ENCODE results near the gene TOR1AIP2. TPM values are rescaled to one million over a fixed set of nuclear protein-coding genes. Genes with fewer than 3 reads are reported as not detected.

The TOR1AIP2 gene
- total RNA-seq, 1 donor: 92.3 TPM

DNA sequence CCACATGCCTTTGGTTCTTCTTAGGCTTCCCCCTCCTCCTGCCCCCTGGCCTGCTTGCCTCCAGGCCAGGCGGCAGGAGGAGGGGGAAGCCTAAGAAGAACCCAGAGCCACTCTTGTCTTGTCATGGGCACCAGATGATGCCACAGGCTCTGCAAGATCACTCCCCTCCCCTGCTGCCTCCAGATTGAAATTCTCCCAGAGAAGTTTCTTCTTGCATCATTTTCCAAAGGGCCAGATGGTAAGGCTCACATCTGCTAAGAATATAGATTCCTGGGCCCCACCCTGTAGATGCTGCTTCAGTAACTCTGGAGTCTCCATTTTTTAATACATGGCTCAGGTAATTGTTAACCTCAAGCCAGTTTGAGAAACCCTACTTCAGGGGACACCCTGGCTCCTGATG, 73.7 kb downstream of the TOR1AIP2 start:
- Histone ChIP-seq H3K79me2 (ENCODE audit: insufficient read depth, low read length) (no peaks in the 10 kb centered on the region), H2AFZ (ENCODE audit: low read length) (no peak overlapping the region), H3K4me1 (ENCODE audit: insufficient read depth, low read length) (peaks cover 14% of the 10 kb centered on the region), H3K4me2 (ENCODE audit: insufficient read depth, low read length) (no peak overlapping the region), H4K20me1 (ENCODE audit: insufficient read depth, low read length) (peaks cover 2% of the 10 kb centered on the region), H3K9me3 (ENCODE audit: low read depth, low read length) (no peaks in the 10 kb centered on the region), H3K4me3 (ENCODE audit: insufficient read depth, low read length) (no peak overlapping the region), H3K27ac (ENCODE audit: low read depth, low read length) (no peak overlapping the region), H3K36me3 (ENCODE audit: insufficient read depth, low read length) (no peaks in the 10 kb centered on the region), H3K27me3 (ENCODE audit: insufficient read depth, low read length) (peaks cover 48% of the 10 kb centered on the region)
- no peak for DNase-seq (ENCODE audit: insufficient read length, low spot score, missing footprints)
- TF ChIP-seq, protein P1, sequence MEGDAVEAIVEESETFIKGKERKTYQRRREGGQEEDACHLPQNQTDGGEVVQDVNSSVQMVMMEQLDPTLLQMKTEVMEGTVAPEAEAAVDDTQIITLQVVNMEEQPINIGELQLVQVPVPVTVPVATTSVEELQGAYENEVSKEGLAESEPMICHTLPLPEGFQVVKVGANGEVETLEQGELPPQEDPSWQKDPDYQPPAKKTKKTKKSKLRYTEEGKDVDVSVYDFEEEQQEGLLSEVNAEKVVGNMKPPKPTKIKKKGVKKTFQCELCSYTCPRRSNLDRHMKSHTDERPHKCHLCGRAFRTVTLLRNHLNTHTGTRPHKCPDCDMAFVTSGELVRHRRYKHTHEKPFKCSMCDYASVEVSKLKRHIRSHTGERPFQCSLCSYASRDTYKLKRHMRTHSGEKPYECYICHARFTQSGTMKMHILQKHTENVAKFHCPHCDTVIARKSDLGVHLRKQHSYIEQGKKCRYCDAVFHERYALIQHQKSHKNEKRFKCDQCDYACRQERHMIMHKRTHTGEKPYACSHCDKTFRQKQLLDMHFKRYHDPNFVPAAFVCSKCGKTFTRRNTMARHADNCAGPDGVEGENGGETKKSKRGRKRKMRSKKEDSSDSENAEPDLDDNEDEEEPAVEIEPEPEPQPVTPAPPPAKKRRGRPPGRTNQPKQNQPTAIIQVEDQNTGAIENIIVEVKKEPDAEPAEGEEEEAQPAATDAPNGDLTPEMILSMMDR (IDR thresholded peaks at IDR 0.05; ENCODE audit: extremely low read depth, low read depth, low read length): no peak

DNA sequence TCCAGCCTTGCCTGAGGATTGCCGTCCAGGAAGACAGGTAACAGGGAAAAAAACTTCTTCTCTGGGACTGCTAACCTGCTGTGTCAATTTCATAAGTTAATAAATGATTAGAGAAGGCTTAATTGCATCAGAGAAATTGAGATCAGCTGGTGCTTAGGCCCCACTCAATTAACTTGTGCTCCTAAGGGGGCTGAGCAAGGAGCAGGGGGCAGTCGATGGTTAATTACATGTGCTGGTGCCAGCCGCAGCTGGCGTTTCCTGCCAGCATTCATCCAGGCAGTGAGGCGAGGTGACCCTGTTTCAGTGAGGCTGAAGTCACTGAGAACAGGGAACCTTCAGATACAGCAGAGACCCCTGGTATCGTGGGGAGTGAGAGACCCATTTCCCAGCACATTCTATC, 74.5 kb downstream of the TOR1AIP2 start:
- Histone ChIP-seq H3K27ac (ENCODE audit: low read depth, low read length) (no peak overlapping the region), H3K9me3 (ENCODE audit: low read depth, low read length) (no peaks in the 10 kb centered on the region), H3K79me2 (ENCODE audit: insufficient read depth, low read length) (no peaks in the 10 kb centered on the region), H3K27me3 (ENCODE audit: insufficient read depth, low read length) (peaks cover 51% of the 10 kb centered on the region), H3K4me1 (ENCODE audit: insufficient read depth, low read length) (peaks cover 8% of the 10 kb centered on the region), H3K4me3 (ENCODE audit: insufficient read depth, low read length) (no peak overlapping the region), H2AFZ (ENCODE audit: low read length) (no peak overlapping the region), H3K4me2 (ENCODE audit: insufficient read depth, low read length) (no peak overlapping the region), H4K20me1 (ENCODE audit: insufficient read depth, low read length) (no peaks in the 10 kb centered on the region), H3K36me3 (ENCODE audit: insufficient read depth, low read length) (no peaks in the 10 kb centered on the region)
- TF ChIP-seq, protein P1 (IDR thresholded peaks at IDR 0.05; ENCODE audit: extremely low read depth, low read depth, low read length): no peak
- DNase-seq (ENCODE audit: insufficient read length, low spot score, missing footprints): no peak

GRCh38 chr1:179800481-179800880, 77.1 kb downstream of the TOR1AIP2 start:
- TF ChIP-seq, protein P1 (IDR thresholded peaks at IDR 0.05; ENCODE audit: extremely low read depth, low read depth, low read length): no peak
- Histone ChIP-seq H3K4me2 (ENCODE audit: insufficient read depth, low read length) (no peak overlapping the region), H3K79me2 (ENCODE audit: insufficient read depth, low read length) (no peaks in the 10 kb centered on the region), H3K36me3 (ENCODE audit: insufficient read depth, low read length) (no peaks in the 10 kb centered on the region), H3K27me3 (ENCODE audit: insufficient read depth, low read length) (peaks cover 64% of the 10 kb centered on the region), H2AFZ (ENCODE audit: low read length) (no peak overlapping the region), H3K9me3 (ENCODE audit: low read depth, low read length) (no peaks in the 10 kb centered on the region), H3K27ac (ENCODE audit: low read depth, low read length) (no peak overlapping the region), H3K4me3 (ENCODE audit: insufficient read depth, low read length) (no peak overlapping the region), H4K20me1 (ENCODE audit: insufficient read depth, low read length) (no peaks in the 10 kb centered on the region), H3K4me1 (ENCODE audit: insufficient read depth, low read length) (no peaks in the 10 kb centered on the region)
- no peak for DNase-seq (ENCODE audit: insufficient read length, low spot score, missing footprints)

GRCh38 chr1:179798864-179799516, 78.6 kb downstream of the TOR1AIP2 start:
- Histone ChIP-seq H2AFZ (ENCODE audit: low read length) (no peak overlapping the region), H3K27ac (ENCODE audit: low read depth, low read length) (no peak overlapping the region), H3K9me3 (ENCODE audit: low read depth, low read length) (no peaks in the 10 kb centered on the region), H3K4me2 (ENCODE audit: insufficient read depth, low read length) (no peak overlapping the region), H3K36me3 (ENCODE audit: insufficient read depth, low read length) (no peaks in the 10 kb centered on the region), H3K4me1 (ENCODE audit: insufficient read depth, low read length) (no peaks in the 10 kb centered on the region), H3K27me3 (ENCODE audit: insufficient read depth, low read length) (peaks cover 70% of the 10 kb centered on the region), H4K20me1 (ENCODE audit: insufficient read depth, low read length) (no peaks in the 10 kb centered on the region), H3K79me2 (ENCODE audit: insufficient read depth, low read length) (no peaks in the 10 kb centered on the region), H3K4me3 (ENCODE audit: insufficient read depth, low read length) (no peak overlapping the region)
- TF ChIP-seq, protein P1 (IDR thresholded peaks at IDR 0.05; ENCODE audit: extremely low read depth, low read depth, low read length): no peak
- DNase-seq (ENCODE audit: insufficient read length, low spot score, missing footprints): no peak

Data from osteoblast (primary cell).